ENCODE data around the gene PDE6G. TPM values are rescaled to one million over a fixed set of nuclear protein-coding genes. Genes with fewer than 3 reads are reported as not detected.

Gene PDE6G
- total RNA-seq, 4 donors from 2014 or later = 0.98 TPM; not detected in 3

GRCh38 chr17:81641825-81642489, 14.4 kb downstream of the PDE6G start:
- Histone ChIP-seq H3K4me1 (peaks cover 5 to 8% (median 7%) of the 10 kb centered on the region in 4 donors), H3K27ac (replicated peaks in 1 of 4) (no peak overlapping the region), H3K4me3 (no peak overlapping the region), H3K36me3 (no peaks in the 10 kb centered on the region), H3K27me3 (peaks cover 0 to 3% (median 0%) of the 10 kb centered on the region in 4 donors), H3K9me3 (no peaks in the 10 kb centered on the region)
- 99% methylated on average over 8 of the region's 17 CpGs for WGBS
- TF ChIP-seq POLR2A (IDR thresholded peaks at IDR 0.05; ENCODE audit: low read depth) = no peak
- no peak for TF ChIP-seq EP300 (IDR thresholded peaks at IDR 0.05)
- no peak for TF ChIP-seq POLR2AphosphoS5 (IDR thresholded peaks at IDR 0.05)
- TF ChIP-seq, protein P1, sequence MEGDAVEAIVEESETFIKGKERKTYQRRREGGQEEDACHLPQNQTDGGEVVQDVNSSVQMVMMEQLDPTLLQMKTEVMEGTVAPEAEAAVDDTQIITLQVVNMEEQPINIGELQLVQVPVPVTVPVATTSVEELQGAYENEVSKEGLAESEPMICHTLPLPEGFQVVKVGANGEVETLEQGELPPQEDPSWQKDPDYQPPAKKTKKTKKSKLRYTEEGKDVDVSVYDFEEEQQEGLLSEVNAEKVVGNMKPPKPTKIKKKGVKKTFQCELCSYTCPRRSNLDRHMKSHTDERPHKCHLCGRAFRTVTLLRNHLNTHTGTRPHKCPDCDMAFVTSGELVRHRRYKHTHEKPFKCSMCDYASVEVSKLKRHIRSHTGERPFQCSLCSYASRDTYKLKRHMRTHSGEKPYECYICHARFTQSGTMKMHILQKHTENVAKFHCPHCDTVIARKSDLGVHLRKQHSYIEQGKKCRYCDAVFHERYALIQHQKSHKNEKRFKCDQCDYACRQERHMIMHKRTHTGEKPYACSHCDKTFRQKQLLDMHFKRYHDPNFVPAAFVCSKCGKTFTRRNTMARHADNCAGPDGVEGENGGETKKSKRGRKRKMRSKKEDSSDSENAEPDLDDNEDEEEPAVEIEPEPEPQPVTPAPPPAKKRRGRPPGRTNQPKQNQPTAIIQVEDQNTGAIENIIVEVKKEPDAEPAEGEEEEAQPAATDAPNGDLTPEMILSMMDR (IDR thresholded peaks at IDR 0.05) = no peak
- DNase-seq (ENCODE audit: extremely low spot score) = no peak
- intact Hi-C loops (cut with DNase I) = no loop called here

- Histone ChIP-seq H3K27ac (replicated peaks in 1 of 4) (no peak overlapping the region), H3K4me3 (no peak overlapping the region), H3K4me1 (peaks cover 16 to 22% (median 21%) of the 10 kb centered on the region in 4 donors), H3K9me3 (no peaks in the 10 kb centered on the region), H3K27me3 (no peaks in the 10 kb centered on the region), H3K36me3 (no peaks in the 10 kb centered on the region)
- intact Hi-C loops (cut with DNase I) = no loop called here
- 95% methylated on average over 9 of the region's 9 CpGs for WGBS
- DNase-seq (ENCODE audit: extremely low spot score) = no peak
- TF ChIP-seq, protein P1 (IDR thresholded peaks at IDR 0.05) = no peak
- TF ChIP-seq POLR2AphosphoS5 (IDR thresholded peaks at IDR 0.05) = no peak
- no peak for TF ChIP-seq POLR2A (IDR thresholded peaks at IDR 0.05; ENCODE audit: low read depth)
- no peak for TF ChIP-seq EP300 (IDR thresholded peaks at IDR 0.05)
Measured at GRCh38 chr17:81640011-81640410, 16.3 kb downstream of the PDE6G start.

DNA sequence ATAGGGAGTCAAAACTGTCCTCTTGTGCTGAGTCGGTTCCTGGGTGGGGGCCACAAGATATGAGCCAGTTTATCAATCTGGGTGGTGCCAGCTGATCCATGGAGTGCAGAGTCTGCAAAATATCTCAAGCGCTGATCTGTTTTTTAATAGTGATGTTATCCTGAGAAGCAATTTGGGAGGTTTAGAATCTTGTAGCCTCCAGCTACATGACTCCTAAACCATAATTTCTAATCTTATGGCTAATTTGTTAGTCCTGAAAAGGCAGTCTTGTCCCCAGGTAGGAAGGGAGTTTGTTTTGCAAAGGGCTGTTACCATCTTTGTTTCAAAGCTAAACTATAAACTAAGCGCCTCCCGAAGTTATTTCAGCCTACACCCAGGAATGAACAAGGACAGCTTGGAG, 17.7 kb downstream of the PDE6G start:
- intact Hi-C loops (cut with DNase I) = no loop called here
- no peaks in the 10 kb centered on the region for H3K9me3 ChIP-seq
- WGBS = 79% methylated on average over 4 of the region's 4 CpGs

DNA sequence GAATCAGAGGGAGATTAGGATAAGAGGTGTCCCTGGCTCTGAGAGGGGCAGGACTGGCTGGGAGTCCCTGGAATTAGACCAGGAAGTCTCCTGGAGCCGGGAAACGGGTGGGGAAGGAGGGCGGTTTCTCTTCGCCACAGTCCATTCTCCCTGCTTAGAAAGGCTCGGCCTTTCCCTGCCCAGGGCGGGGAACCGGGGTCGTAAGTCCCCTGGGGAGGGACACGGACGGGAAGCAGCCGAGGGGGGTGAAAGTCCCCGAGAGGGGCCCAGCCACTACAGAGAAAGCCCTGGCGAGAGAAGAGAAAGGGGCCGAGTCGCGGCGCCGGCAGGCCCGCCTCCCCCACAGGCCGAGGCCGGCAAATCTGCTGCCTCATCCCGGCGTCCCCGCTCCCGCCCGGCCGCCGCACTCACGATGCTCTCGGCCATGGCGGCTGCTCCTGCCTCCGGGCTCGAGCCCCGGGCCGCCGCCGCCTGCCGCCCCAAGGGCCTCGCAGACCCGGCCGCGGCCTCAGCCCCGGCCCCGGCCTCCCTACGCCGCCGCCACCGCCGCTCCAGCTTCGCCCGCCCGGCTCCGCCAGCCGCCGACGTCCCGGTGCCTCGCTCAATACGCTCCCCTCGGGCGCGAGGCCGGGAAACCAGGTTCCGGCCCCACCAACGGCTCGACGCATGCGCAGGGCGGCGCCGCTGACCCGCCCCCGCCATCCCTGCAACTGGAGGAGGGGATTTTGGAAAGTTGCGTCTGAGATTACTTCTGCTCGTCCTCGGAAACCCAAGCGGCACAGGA, 19.6 kb downstream of the PDE6G start, which contains the start of the genes NPLOC4 and TSPAN10:
TSS of gene NPLOC4 (minus strand) at position 608 of the 784 bp plus-strand sequence. CDS start at position 426, 182 bp downstream.
TSS of gene TSPAN10 (plus strand) at position 692 of the 784 bp plus-strand sequence. CDS start 5,217 bp downstream, outside the sequence.
- Histone ChIP-seq H3K27ac (replicated peaks in 1 of 4) (peak within 1 kb of the TSS; percentile 88 to 97 (median 92)), H3K36me3 (peaks cover 0 to 2% (median 0%) of the 10 kb centered on the region in 4 donors), H3K9me3 (no peaks in the 10 kb centered on the region), H3K27me3 (no peaks in the 10 kb centered on the region), H3K4me3 (peak within 1 kb of the TSS; percentile 89 to 98 (median 94)), H3K4me1 (peaks cover 35 to 44% (median 40%) of the 10 kb centered on the region in 4 donors)
- WGBS = 0% methylated on average over 26 of the region's 77 CpGs
- intact Hi-C loops (cut with DNase I) = loop anchor here (2.0 kb wide), 1 partner anchor 30 kb away; the partner anchor contains the start of genes CCDC137 and OXLD1
- peak; percentile 96 for DNase-seq (ENCODE audit: extremely low spot score)
- TF ChIP-seq POLR2AphosphoS5 (IDR thresholded peaks at IDR 0.05) (peak; percentile 91 to 96), POLR2A (IDR thresholded peaks at IDR 0.05; ENCODE audit: low read depth) (peak; percentile 64), EP300 (IDR thresholded peaks at IDR 0.05) (no peak)
- TF ChIP-seq, protein P1 (IDR thresholded peaks at IDR 0.05) = peak in 1 of 3 experiments; percentile 32

More for the DNA sequence above, 17.7 kb downstream of the PDE6G start:
- H3K27me3 ChIP-seq = no peaks in the 10 kb centered on the region
- no peak overlapping the region for H3K4me3 ChIP-seq
- no peak overlapping the region for H3K27ac ChIP-seq (replicated peaks in 1 of 4)
- TF ChIP-seq EP300 (IDR thresholded peaks at IDR 0.05) (no peak), POLR2AphosphoS5 (IDR thresholded peaks at IDR 0.05) (no peak), POLR2A (IDR thresholded peaks at IDR 0.05; ENCODE audit: low read depth) (no peak)
- TF ChIP-seq, protein P1 (IDR thresholded peaks at IDR 0.05) = no peak
- no peak for DNase-seq (ENCODE audit: extremely low spot score)
- H3K4me1 ChIP-seq = peaks cover 29 to 35% (median 35%) of the 10 kb centered on the region in 4 donors
- no peaks in the 10 kb centered on the region for H3K36me3 ChIP-seq
